GM19438 (cell line): Measurements from ENCODE around the gene PLD1.
A peak's percentile ranks its signal among the peaks of the same experiment; 100 is the strongest.

Experiments
- ATAC-seq: cut with Tn5 transposase; IDR thresholded peaks from one replicate; pipeline ENCODE4 v1.9.1; 2021; ENCODE audit warnings: low read depth; ENCODE audit not compliant: unreplicated experiment

PLD1 gene

GRCh38 chr3:171838218-171838720 lies 28.0 kb upstream of the PLD1 start:
- no peak for ATAC-seq

- ATAC-seq, result no peak
Observed at GRCh38 chr3:171837698-171838097, 27.4 kb upstream of the PLD1 start.

GRCh38 chr3:171836855-171837254 lies 26.6 kb upstream of the PLD1 start:
- no peak for ATAC-seq

- ATAC-seq, result no peak
Observed at GRCh38 chr3:171835613-171836012, 25.3 kb upstream of the PLD1 start.

GRCh38 chr3:171835116-171835515 lies 24.8 kb upstream of the PLD1 start:
- no peak for ATAC-seq

- no peak for ATAC-seq
Observed at GRCh38 chr3:171834461-171834801, 24.1 kb upstream of the PLD1 start.

- no peak for ATAC-seq
Observed at GRCh38 chr3:171833789-171834460, 23.6 kb upstream of the PLD1 start.

- no peak for ATAC-seq
Observed at GRCh38 chr3:171832989-171833388, 22.7 kb upstream of the PLD1 start.

GRCh38 chr3:171831936-171832335 lies 21.7 kb upstream of the PLD1 start:
- no peak for ATAC-seq

GRCh38 chr3:171830518-171830875 lies 20.2 kb upstream of the PLD1 start:
- no peak for ATAC-seq

- peak; percentile 78 for ATAC-seq
Observed at GRCh38 chr3:171829841-171830517, 19.7 kb upstream of the PLD1 start.

GRCh38 chr3:171828902-171829770 lies 18.9 kb upstream of the PLD1 start:
- ATAC-seq, result no peak

GRCh38 chr3:171827836-171828458 lies 17.7 kb upstream of the PLD1 start:
- no peak for ATAC-seq

- ATAC-seq, result no peak
Observed at GRCh38 chr3:171827385-171827784, 17.1 kb upstream of the PLD1 start.

GRCh38 chr3:171825222-171825828 lies 15.0 kb upstream of the PLD1 start:
- ATAC-seq, result no peak

- ATAC-seq, result no peak
Observed at GRCh38 chr3:171824824-171825221, 14.5 kb upstream of the PLD1 start.

GRCh38 chr3:171824116-171824515 lies 13.8 kb upstream of the PLD1 start:
- ATAC-seq, result no peak

GRCh38 chr3:171822431-171823106 lies 12.3 kb upstream of the PLD1 start:
- peak; percentile 74 for ATAC-seq

- ATAC-seq, result no peak
Observed at GRCh38 chr3:171821778-171822358, 11.6 kb upstream of the PLD1 start.

- ATAC-seq, result no peak
Observed at GRCh38 chr3:171821044-171821443, 10.8 kb upstream of the PLD1 start.
